ENCODE measurements around the gene CAMK2A. TPM values are rescaled to one million over a fixed set of nuclear protein-coding genes. Genes with fewer than 3 reads are reported as not detected.

CAMK2A gene
- total RNA-seq, 4 donors from 2014 or later, result 1.2 TPM; not detected in 3

DNA sequence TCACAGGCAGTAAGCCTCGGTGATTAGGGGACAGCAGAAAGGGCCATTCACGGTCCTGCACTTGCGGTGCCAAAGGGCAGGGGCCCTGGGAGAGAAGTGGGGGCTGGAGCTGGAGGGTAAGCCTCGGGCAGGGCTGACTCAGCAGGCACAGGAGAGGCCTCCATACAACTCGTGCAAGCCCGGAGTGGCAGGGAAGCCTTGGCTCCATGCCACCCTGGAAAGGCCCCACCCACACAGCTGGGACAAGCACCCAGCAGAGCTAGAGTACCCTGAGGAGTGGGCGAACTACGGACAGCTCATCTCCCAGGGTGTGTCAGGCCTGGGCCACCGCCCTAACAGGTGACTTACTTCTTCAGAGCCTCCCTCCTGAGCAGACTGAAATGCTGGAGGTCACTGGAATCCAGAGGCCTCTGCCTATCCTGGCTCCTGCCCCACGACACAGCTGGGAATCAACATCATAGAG is 5.6 kb upstream of the CAMK2A start:
- no peak overlapping the region for H3K27ac ChIP-seq
- H3K27me3 ChIP-seq, result no peaks in the 10 kb centered on the region
- H3K4me3 ChIP-seq, result no peak overlapping the region
- peak in 2 of 3 donors; percentile 71 to 78 for DNase-seq
- peaks cover 0 to 9% (median 2%) of the 10 kb centered on the region in 4 donors for H3K4me1 ChIP-seq
- no peaks in the 10 kb centered on the region for H3K9me3 ChIP-seq
- TF ChIP-seq, protein P1, sequence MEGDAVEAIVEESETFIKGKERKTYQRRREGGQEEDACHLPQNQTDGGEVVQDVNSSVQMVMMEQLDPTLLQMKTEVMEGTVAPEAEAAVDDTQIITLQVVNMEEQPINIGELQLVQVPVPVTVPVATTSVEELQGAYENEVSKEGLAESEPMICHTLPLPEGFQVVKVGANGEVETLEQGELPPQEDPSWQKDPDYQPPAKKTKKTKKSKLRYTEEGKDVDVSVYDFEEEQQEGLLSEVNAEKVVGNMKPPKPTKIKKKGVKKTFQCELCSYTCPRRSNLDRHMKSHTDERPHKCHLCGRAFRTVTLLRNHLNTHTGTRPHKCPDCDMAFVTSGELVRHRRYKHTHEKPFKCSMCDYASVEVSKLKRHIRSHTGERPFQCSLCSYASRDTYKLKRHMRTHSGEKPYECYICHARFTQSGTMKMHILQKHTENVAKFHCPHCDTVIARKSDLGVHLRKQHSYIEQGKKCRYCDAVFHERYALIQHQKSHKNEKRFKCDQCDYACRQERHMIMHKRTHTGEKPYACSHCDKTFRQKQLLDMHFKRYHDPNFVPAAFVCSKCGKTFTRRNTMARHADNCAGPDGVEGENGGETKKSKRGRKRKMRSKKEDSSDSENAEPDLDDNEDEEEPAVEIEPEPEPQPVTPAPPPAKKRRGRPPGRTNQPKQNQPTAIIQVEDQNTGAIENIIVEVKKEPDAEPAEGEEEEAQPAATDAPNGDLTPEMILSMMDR (IDR thresholded peaks at IDR 0.05), result no peak
- TF ChIP-seq POLR2A (IDR thresholded peaks at IDR 0.05), result no peak
- H3K36me3 ChIP-seq, result no peaks in the 10 kb centered on the region

DNA sequence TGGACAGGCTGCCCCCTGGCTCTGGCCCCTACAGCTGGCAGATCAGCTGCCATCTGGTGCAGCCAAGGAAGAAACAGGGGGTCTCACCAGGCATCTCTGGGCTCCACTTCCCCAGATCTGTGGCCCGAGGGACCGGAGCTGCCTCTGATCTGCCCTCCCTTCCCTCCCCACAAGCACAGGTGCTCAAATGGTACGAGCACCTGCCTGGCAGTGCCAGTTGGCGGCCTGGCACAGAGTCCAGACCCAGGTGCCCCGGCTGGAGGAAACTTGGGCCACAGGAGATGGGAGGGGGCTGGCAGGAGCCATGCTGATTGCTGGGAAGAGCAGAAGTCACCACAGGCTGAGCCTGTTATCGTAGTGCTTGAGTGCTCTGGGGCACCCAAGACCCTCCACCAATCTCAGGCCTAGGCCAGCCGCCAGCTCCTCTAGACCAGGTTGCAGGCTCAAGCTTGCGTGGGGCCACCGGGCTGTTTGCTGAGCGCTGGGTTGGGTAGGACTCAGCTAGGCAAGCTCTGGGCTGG is 5.0 kb upstream of the CAMK2A start:
- Histone ChIP-seq H3K4me1 (peaks cover 0 to 9% (median 2%) of the 10 kb centered on the region in 4 donors), H3K27ac (no peak overlapping the region), H3K36me3 (no peaks in the 10 kb centered on the region), H3K9me3 (no peaks in the 10 kb centered on the region), H3K4me3 (no peak overlapping the region), H3K27me3 (no peaks in the 10 kb centered on the region)
- peak in 1 of 3 donors; percentile 44 for DNase-seq
- TF ChIP-seq, protein P1 (IDR thresholded peaks at IDR 0.05), result no peak
- TF ChIP-seq POLR2A (IDR thresholded peaks at IDR 0.05), result no peak

DNA sequence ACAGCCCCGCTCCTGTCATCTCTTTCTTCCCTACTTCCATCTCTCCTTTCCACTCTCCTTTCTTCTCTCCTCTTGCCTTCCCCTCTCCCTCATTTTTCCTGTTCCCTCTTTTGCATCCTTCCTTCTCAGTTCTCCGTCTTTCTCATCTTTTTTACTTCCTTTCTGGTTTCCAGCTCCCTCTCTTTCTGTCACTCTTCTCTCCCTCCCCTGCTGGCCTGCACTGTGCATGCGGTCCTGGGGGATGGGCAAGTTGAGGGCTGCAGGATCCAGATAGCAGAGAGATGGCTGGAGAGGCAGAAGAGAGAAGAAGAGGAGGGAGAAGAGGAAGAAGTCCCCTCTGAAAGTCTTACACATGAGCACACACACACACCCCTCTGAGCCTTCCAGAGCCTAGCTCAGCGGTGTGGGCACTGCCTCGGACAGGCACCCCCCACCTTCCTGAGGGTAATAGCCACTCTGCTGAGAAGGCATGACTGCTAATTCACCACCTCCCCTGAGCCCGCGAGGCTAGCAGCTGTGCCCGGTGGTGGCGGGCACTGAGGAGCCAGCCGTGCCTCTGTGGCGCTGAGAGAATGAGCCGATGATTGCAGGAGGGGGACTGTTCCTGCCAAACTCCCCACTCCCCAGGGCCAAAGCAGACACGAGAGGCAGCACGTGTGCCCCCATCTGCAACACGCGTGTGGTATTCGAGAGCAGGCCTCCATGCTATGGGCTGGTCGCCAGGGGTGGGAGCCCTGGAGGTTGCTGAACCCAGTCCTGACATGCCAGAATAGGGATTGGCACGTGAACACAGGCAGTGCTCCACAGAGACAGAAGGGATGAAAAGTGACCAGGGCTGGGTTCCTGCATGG is 3.7 kb upstream of the CAMK2A start:
- peak in 1 of 3 donors; percentile 37 for DNase-seq
- Histone ChIP-seq H3K4me1 (peaks cover 0 to 9% (median 2%) of the 10 kb centered on the region in 4 donors), H3K36me3 (no peaks in the 10 kb centered on the region), H3K4me3 (no peak overlapping the region), H3K27me3 (no peaks in the 10 kb centered on the region), H3K27ac (no peak overlapping the region), H3K9me3 (no peaks in the 10 kb centered on the region)
- TF ChIP-seq POLR2A (IDR thresholded peaks at IDR 0.05), result no peak
- TF ChIP-seq, protein P1 (IDR thresholded peaks at IDR 0.05), result no peak

DNA sequence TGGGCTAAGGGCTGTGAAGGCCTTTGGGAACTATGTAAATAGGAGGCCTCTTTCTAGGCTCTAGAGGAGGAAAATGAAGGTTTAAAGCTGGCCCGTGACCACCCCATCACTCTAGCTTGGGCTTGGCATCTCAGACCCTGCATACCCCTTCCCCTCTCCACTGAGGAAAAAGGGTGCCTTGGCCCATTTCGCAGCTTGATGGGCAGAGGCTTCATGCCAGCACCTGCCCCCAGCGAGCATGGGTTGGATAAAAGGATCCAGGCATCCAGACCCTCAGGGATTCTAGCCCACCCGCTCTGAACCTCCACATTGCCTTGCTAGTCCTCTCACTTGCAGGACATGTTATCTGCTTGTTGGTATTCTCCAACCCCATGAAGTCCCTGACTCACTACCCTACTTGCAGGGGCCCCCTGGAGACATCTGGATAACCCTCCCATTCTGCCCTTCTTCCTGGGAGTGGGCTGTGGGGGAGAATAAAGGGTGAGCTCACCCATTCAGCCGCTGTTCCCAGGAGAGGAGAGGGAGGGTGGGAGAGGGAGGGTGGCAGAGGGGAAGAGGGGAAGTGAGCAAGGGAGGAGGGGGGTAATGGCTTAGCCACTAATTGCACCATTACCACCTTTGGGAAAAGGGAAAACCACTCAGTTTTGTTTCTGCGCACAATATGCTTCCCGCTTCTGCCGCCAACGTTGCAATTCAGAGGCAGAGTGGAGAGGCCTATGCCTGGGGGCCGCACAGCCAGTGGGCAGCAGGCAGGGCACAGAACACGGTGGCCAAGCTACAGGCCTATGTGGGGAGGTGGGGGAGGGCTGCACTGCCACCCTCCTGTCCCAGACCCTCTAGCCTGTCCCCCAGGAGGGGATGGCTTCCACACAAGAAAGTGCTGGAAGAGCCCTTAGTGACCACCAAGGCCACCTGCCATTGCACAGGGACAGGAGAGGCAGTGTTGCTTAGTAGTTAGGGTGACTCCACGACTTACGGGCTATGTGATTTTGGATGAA is 2.1 kb upstream of the CAMK2A start:
- no peak overlapping the region for H3K27ac ChIP-seq
- no peaks in the 10 kb centered on the region for H3K9me3 ChIP-seq
- no peak overlapping the region for H3K4me3 ChIP-seq
- H3K4me1 ChIP-seq, result peaks cover 0 to 9% (median 2%) of the 10 kb centered on the region in 4 donors
- DNase-seq, result peak in 1 of 3 donors; percentile 35
- H3K36me3 ChIP-seq, result no peaks in the 10 kb centered on the region
- TF ChIP-seq, protein P1 (IDR thresholded peaks at IDR 0.05), result no peak
- no peak for TF ChIP-seq POLR2A (IDR thresholded peaks at IDR 0.05)
- H3K27me3 ChIP-seq, result no peaks in the 10 kb centered on the region

DNA sequence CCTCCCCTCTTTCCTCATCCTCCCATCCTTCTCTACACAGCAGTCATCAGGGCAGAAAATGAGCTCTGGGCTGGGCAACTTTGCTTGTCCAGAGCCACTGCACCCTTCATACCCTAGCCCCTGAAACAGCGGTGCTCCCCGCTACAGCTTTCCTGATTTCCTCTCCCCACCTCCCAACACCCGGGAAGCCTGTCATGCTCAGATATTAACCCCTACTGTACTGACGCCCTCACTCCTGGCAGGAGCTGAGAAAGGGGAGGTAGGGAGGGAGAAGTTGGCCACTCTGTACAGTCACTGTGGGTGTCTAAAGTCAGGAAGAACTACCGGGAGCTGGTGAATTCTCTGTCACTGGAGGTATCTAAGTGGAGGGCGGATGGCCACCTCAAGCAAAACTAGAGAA is 782 bp downstream of the CAMK2A start:
- Histone ChIP-seq H3K27ac (no peak overlapping the region), H3K27me3 (no peaks in the 10 kb centered on the region), H3K9me3 (no peaks in the 10 kb centered on the region), H3K36me3 (no peaks in the 10 kb centered on the region), H3K4me3 (no peak overlapping the region), H3K4me1 (no peaks in the 10 kb centered on the region)
- TF ChIP-seq, protein P1 (IDR thresholded peaks at IDR 0.05), result no peak
- DNase-seq, result no peak

Data from Peyer's patch (tissue), 4 donors.